Progenitor cell of endocrine pancreas (in vitro differentiated cells): ENCODE data around the gene CHAD. TPM values are rescaled to one million over a fixed set of nuclear protein-coding genes. Genes with fewer than 3 reads are reported as not detected.

Source experiments
- DNase-seq: peaks from one replicate; pipeline ENCODE4 v3.0.0; 2021; ENCODE audit warnings: low spot score; ENCODE audit not compliant: unreplicated experiment
- H3K27ac Mint-ChIP-seq: 2 replicates; pipeline ENCODE4 v1.8.0; 2021; ENCODE audit warnings: mild to moderate bottlenecking, moderate library complexity, mixed read lengths
- H3K27me3 Mint-ChIP-seq: 2 replicates; pipeline ENCODE4 v1.8.0; 2021; ENCODE audit warnings: mixed read lengths
- H3K36me3 Mint-ChIP-seq: 2 replicates; pipeline ENCODE4 v1.8.0; 2022; ENCODE audit warnings: mixed read lengths; ENCODE audit not compliant: insufficient read depth
- H3K4me1 Mint-ChIP-seq: 2 replicates; pipeline ENCODE4 v1.8.0; 2021; ENCODE audit warnings: low read depth, mixed read lengths
- H3K4me3 Mint-ChIP-seq: 2 replicates; pipeline ENCODE4 v1.8.0; 2021; ENCODE audit warnings: low read depth, mild to moderate bottlenecking, moderate library complexity, mixed read lengths
- H3K9me3 Mint-ChIP-seq: 2 replicates; pipeline ENCODE4 v1.8.0; 2021; ENCODE audit warnings: low read depth, mixed read lengths
- CTCF ChIP-seq: fragments of 200-600 bp; sonication (generic); IDR thresholded peaks from one replicate; pipeline ENCODE4 v1.5.0; 2021; ENCODE audit warnings: antibody characterized with exemption, mild to moderate bottlenecking; ENCODE audit not compliant: unreplicated experiment
- total RNA-seq: library from RNA; stranded (reverse); gene quantifications from 2 replicates; pipeline ENCODE4 v1.2.1, GENCODE V29; 2021

The CHAD gene
- total RNA-seq, 1 donor from 2014 or later, result not detected

- no peak for DNase-seq
- no peak overlapping the region for H3K27ac Mint-ChIP-seq
- peaks cover 2% of the 10 kb centered on the region for H3K36me3 Mint-ChIP-seq
- H3K9me3 Mint-ChIP-seq, result no peaks in the 10 kb centered on the region
- no peaks in the 10 kb centered on the region for H3K27me3 Mint-ChIP-seq
- H3K4me1 Mint-ChIP-seq, result peaks cover 20% of the 10 kb centered on the region
- H3K4me3 Mint-ChIP-seq, result no peak overlapping the region
- TF ChIP-seq CTCF, result no peak
Measured at GRCh38 chr17:50445730-50446325, 22.9 kb downstream of the CHAD start.

GRCh38 chr17:50444841-50445715 lies 23.6 kb downstream of the CHAD start:
- Mint-ChIP-seq H3K9me3 (no peaks in the 10 kb centered on the region), H3K4me1 (peaks cover 26% of the 10 kb centered on the region), H3K36me3 (no peaks in the 10 kb centered on the region), H3K4me3 (no peak overlapping the region), H3K27ac (no peak overlapping the region), H3K27me3 (no peaks in the 10 kb centered on the region)
- no peak for DNase-seq
- TF ChIP-seq CTCF, result no peak

- Mint-ChIP-seq H3K4me3 (no peak overlapping the region), H3K9me3 (no peaks in the 10 kb centered on the region), H3K4me1 (peaks cover 28% of the 10 kb centered on the region), H3K27ac (no peak overlapping the region), H3K27me3 (no peaks in the 10 kb centered on the region), H3K36me3 (no peaks in the 10 kb centered on the region)
- DNase-seq, result no peak
- no peak for TF ChIP-seq CTCF
Measured at GRCh38 chr17:50443505-50443974, 25.1 kb downstream of the CHAD start.

GRCh38 chr17:50440838-50441829 lies 27.5 kb downstream of the CHAD start:
- H3K36me3 Mint-ChIP-seq, result peaks cover 2% of the 10 kb centered on the region
- H3K27ac Mint-ChIP-seq, result peak overlapping the region; percentile 34
- no peak for TF ChIP-seq CTCF

More at GRCh38 chr17:50440838-50441829, 27.5 kb downstream of the CHAD start:
- no peak overlapping the region for H3K4me3 Mint-ChIP-seq
- DNase-seq, result no peak
- peaks cover 18% of the 10 kb centered on the region for H3K4me1 Mint-ChIP-seq
- no peaks in the 10 kb centered on the region for H3K27me3 Mint-ChIP-seq
- H3K9me3 Mint-ChIP-seq, result no peaks in the 10 kb centered on the region
